Measurements from ENCODE around the gene FBLN2.

FBLN2 gene

DNA sequence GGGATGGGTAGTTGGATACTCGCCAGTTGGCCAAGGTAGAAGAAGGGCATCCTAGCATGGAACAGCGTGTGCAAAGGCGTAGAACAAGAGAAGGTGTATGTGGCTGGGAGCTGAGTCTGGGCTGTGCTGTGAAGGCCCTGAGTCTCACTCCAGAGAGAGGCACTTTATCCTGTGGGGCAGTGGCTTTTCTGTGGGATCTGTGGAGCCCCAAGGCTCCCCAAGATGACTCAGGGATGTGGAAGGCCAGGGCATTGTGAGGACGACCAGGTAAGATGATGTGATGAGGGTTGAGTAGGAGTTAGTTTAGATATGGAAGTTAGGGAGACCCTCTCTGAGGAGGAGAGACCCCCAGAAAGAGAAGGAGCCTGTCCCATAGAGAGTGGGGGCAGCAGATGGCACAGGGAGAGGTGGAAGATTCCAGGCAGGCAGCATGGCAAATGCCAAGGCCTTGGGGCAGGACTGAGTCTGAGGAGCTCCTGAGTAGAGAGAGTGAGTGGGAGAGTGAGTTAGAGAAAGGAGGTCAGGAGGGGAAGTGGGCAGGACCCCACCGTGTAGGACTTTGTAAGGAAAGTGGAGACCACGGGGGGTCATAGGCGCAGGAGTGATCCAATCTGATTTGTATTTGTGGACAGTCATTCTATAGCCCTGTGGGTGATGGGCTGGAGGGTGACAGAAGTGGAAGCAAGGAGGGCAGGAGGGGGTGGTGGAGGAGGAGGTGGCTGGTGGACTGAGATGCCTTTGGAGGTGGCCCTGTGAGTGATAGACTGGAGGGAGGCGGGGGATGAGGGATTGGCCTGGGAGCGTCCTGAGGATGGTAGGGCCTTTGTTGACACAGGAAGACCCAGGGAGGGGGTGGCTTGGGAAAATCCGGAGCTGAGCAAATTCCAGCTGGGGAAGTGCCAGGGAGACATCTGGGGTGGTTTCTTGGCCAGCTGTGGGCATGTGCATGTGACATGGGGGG lies 50.3 kb downstream of the FBLN2 start:
- Histone ChIP-seq H3K36me3 (ENCODE audit: insufficient read depth, low read length) (no peaks in the 10 kb centered on the region), H2AFZ (ENCODE audit: low read depth, low read length) (no peak overlapping the region), H3K9ac (ENCODE audit: low read depth, low read length) (no peak overlapping the region), H3K27ac (ENCODE audit: low read length) (no peak overlapping the region), H3K9me3 (ENCODE audit: insufficient read depth, low read length, severe bottlenecking) (no peaks in the 10 kb centered on the region), H3K27me3 (ENCODE audit: insufficient read depth, low read length, poor library complexity) (no peaks in the 10 kb centered on the region), H3K4me1 (ENCODE audit: insufficient read depth, low read length) (no peaks in the 10 kb centered on the region), H3K4me3 (ENCODE audit: low read depth in 1 of 2, low read length in 2 of 2) (no peak overlapping the region), H3K4me2 (ENCODE audit: insufficient read depth, low read length) (no peak overlapping the region), H4K20me1 (ENCODE audit: insufficient read depth, low read length) (no peaks in the 10 kb centered on the region), H3K79me2 (ENCODE audit: insufficient read depth, low read length) (no peaks in the 10 kb centered on the region)
- DNase-seq (no peak), ATAC-seq (ENCODE audit: insufficient read depth, low read depth) (no peak)
- no peak for TF ChIP-seq EZH2 (IDR thresholded peaks at IDR 0.05; ENCODE audit: borderline replicate concordance, low read depth, low read length, severe bottlenecking)
- TF ChIP-seq, protein P1, sequence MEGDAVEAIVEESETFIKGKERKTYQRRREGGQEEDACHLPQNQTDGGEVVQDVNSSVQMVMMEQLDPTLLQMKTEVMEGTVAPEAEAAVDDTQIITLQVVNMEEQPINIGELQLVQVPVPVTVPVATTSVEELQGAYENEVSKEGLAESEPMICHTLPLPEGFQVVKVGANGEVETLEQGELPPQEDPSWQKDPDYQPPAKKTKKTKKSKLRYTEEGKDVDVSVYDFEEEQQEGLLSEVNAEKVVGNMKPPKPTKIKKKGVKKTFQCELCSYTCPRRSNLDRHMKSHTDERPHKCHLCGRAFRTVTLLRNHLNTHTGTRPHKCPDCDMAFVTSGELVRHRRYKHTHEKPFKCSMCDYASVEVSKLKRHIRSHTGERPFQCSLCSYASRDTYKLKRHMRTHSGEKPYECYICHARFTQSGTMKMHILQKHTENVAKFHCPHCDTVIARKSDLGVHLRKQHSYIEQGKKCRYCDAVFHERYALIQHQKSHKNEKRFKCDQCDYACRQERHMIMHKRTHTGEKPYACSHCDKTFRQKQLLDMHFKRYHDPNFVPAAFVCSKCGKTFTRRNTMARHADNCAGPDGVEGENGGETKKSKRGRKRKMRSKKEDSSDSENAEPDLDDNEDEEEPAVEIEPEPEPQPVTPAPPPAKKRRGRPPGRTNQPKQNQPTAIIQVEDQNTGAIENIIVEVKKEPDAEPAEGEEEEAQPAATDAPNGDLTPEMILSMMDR (IDR thresholded peaks at IDR 0.05; ENCODE audit: borderline replicate concordance, extremely low read depth, low read length, poor library complexity, severe bottlenecking): no peak

DNA sequence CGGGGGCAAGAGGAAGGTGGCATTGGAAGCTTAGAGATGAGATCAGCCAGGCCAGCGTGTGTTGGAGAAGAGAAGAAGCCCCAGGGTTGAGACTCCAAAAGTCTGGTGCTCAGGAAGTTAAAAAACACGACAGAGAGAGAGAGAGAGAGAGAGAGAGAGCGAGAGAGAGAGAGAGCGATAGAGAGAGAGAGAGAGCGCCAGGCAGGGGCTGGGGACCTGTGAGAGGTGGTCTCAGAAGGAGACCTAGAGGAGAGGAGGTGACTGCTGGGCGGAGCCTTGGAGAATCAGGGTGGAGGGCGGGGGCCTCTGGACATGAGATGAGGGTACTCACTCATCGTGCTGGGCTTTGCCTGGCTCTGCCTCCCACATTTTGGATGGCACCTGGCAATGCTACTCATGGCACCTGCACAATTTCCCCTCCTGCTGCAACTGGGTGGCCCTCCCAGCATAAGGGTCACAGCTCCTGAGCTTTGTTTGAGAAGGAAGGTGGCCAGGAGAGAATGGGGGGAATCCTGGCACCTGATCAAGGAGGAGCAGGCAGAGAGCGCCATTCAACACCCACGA lies 51.0 kb downstream of the FBLN2 start:
- TF ChIP-seq, protein P1 (IDR thresholded peaks at IDR 0.05; ENCODE audit: borderline replicate concordance, extremely low read depth, low read length, poor library complexity, severe bottlenecking): no peak
- TF ChIP-seq EZH2 (IDR thresholded peaks at IDR 0.05; ENCODE audit: borderline replicate concordance, low read depth, low read length, severe bottlenecking): no peak
- no peak overlapping the region for H3K27ac ChIP-seq (ENCODE audit: low read length)
- no peaks in the 10 kb centered on the region for H3K4me1 ChIP-seq (ENCODE audit: insufficient read depth, low read length)
- no peaks in the 10 kb centered on the region for H4K20me1 ChIP-seq (ENCODE audit: insufficient read depth, low read length)
- ATAC-seq (ENCODE audit: insufficient read depth, low read depth) (no peak), DNase-seq (no peak)
- no peaks in the 10 kb centered on the region for H3K79me2 ChIP-seq (ENCODE audit: insufficient read depth, low read length)
- peaks cover 5% of the 10 kb centered on the region for H3K27me3 ChIP-seq (ENCODE audit: insufficient read depth, low read length, poor library complexity)
- H3K4me2 ChIP-seq (ENCODE audit: insufficient read depth, low read length): no peak overlapping the region
- H3K9ac ChIP-seq (ENCODE audit: low read depth, low read length): no peak overlapping the region
- H2AFZ ChIP-seq (ENCODE audit: low read depth, low read length): no peak overlapping the region
- no peak overlapping the region for H3K4me3 ChIP-seq (ENCODE audit: low read depth in 1 of 2, low read length in 2 of 2)
- no peaks in the 10 kb centered on the region for H3K36me3 ChIP-seq (ENCODE audit: insufficient read depth, low read length)
- no peaks in the 10 kb centered on the region for H3K9me3 ChIP-seq (ENCODE audit: insufficient read depth, low read length, severe bottlenecking)

DNA sequence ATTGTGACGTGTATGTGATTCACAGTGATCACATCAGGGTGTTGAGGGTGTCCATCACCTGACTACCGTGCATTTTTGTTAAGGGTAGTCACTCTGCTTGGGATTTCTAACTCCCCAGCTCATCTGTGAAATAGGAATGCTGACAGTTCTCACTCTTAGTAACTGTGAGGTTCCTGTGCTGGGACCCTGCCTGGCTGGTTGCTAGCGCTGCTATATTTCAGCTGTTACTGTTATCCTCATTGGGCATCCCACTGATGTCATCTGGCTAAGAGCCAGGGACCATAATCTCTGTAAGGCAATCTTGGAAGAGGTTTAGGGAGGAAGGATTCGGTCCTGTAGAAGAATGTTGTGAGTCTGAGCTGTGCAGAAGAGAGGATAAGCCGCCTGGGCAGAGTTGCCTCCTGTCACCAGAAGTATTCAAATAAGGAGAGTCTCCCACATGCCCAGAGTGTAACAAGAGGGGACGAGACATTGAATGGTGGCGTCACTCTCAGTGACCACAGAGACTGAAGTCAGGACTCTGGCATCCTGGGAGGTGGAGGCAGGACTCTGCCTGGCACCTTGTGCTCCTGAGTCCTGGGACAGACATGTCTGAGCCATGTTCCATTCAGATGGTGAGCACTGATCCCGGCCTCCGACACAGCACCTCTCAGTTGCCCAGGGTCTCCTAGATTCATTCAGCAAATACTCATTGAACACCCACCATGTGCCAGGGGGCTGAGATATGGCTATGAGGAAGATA lies 52.2 kb downstream of the FBLN2 start:
- no peak for DNase-seq
- H3K79me2 ChIP-seq (ENCODE audit: insufficient read depth, low read length): no peaks in the 10 kb centered on the region
- H3K36me3 ChIP-seq (ENCODE audit: insufficient read depth, low read length): no peaks in the 10 kb centered on the region
- H3K4me1 ChIP-seq (ENCODE audit: insufficient read depth, low read length): no peaks in the 10 kb centered on the region
- H3K4me2 ChIP-seq (ENCODE audit: insufficient read depth, low read length): no peak overlapping the region
- no peaks in the 10 kb centered on the region for H4K20me1 ChIP-seq (ENCODE audit: insufficient read depth, low read length)
- no peak for ATAC-seq (ENCODE audit: insufficient read depth, low read depth)
- H2AFZ ChIP-seq (ENCODE audit: low read depth, low read length): no peak overlapping the region
- H3K27me3 ChIP-seq (ENCODE audit: insufficient read depth, low read length, poor library complexity): peaks cover 5% of the 10 kb centered on the region
- no peak overlapping the region for H3K27ac ChIP-seq (ENCODE audit: low read length)
- no peak overlapping the region for H3K4me3 ChIP-seq (ENCODE audit: low read depth in 1 of 2, low read length in 2 of 2)
- TF ChIP-seq EZH2 (IDR thresholded peaks at IDR 0.05; ENCODE audit: borderline replicate concordance, low read depth, low read length, severe bottlenecking): no peak
- no peaks in the 10 kb centered on the region for H3K9me3 ChIP-seq (ENCODE audit: insufficient read depth, low read length, severe bottlenecking)
- no peak overlapping the region for H3K9ac ChIP-seq (ENCODE audit: low read depth, low read length)
